Hepatocyte (in vitro differentiated cells): ENCODE measurements around the gene COPS4. TPM values are rescaled to one million over a fixed set of nuclear protein-coding genes. Genes with fewer than 3 reads are reported as not detected.
"Not testable (repeated sequence)": the region's sequence is repeated elsewhere in the genome, so short reads cannot be mapped to it uniquely, and the experiment has no call there.

ENCODE experiments used
- DNase-seq: peaks from one replicate; pipeline ENCODE4 v3.0.0-alpha.2; 2016; ENCODE audit warnings: low spot score
- H2AFZ ChIP-seq: fragments of 200-600 bp; sonication (generic); 2 replicates; pipeline ENCODE4 v1.6.0; 2016; ENCODE audit warnings: antibody characterized with exemption, mild to moderate bottlenecking
- H3K27ac ChIP-seq: fragments of 200-600 bp; sonication (generic); 2 replicates; pipeline ENCODE4 v1.5.1; 2016; ENCODE audit warnings: mild to moderate bottlenecking
- H3K27me3 ChIP-seq: fragments of 200-600 bp; sonication (generic); 2 replicates; pipeline ENCODE4 v1.6.1; 2016
- H3K36me3 ChIP-seq: fragments of 200-600 bp; sonication (generic); replicated peaks from 2 replicates; pipeline ENCODE4 v1.5.1; 2016; ENCODE audit warnings: low read depth; ENCODE audit not compliant: insufficient read depth
- H3K4me1 ChIP-seq: fragments of 200-600 bp; sonication (generic); 2 replicates; pipeline ENCODE4 v1.5.1; 2016; ENCODE audit warnings: mild to moderate bottlenecking, moderate library complexity; ENCODE audit not compliant: insufficient read depth
- H3K4me2 ChIP-seq: fragments of 200-600 bp; sonication (generic); 2 replicates; pipeline ENCODE4 v1.6.0; 2016
- H3K4me3 ChIP-seq: fragments of 200-600 bp; sonication (generic); 2 replicates; pipeline ENCODE4 v1.5.1; 2016; ENCODE audit warnings: mild to moderate bottlenecking
- H3K79me2 ChIP-seq: fragments of 200-600 bp; sonication (generic); 2 replicates; pipeline ENCODE4 v1.6.0; 2017; ENCODE audit warnings: mild to moderate bottlenecking
- H3K9me2 ChIP-seq: fragments of 200-600 bp; sonication (generic); replicated peaks from 2 replicates; pipeline ENCODE4 v1.6.0; 2017; ENCODE audit warnings: mild to moderate bottlenecking; ENCODE audit not compliant: insufficient read depth
- H3K9me3 ChIP-seq: fragments of 200-600 bp; sonication (generic); 2 replicates; pipeline ENCODE4 v1.5.1; 2016; ENCODE audit warnings: low read depth, mild to moderate bottlenecking
- H4K20me1 ChIP-seq: fragments of 200-600 bp; sonication (generic); 2 replicates; pipeline ENCODE4 v1.6.0; 2016; ENCODE audit warnings: mild to moderate bottlenecking; ENCODE audit not compliant: insufficient read depth, poor library complexity, severe bottlenecking
- CTCF ChIP-seq: fragments of 200-600 bp; sonication (generic); IDR thresholded peaks from 2 replicates; pipeline ENCODE4 v1.5.1; 2016; ENCODE audit warnings: antibody characterized with exemption, mild to moderate bottlenecking; ENCODE audit not compliant: poor library complexity
- EZH2 ChIP-seq: fragments of 200-600 bp; sonication (generic); IDR thresholded peaks from 2 replicates; pipeline ENCODE4 v1.6.1; 2016; ENCODE audit warnings: antibody characterized with exemption, mild to moderate bottlenecking, borderline replicate concordance
- EZH2phosphoT487 ChIP-seq: fragments of 200-600 bp; sonication (generic); IDR thresholded peaks from one replicate; pipeline ENCODE4 v1.6.1; 2018; ENCODE audit warnings: antibody characterized with exemption, mild to moderate bottlenecking, low read depth, moderate library complexity; ENCODE audit not compliant: unreplicated experiment, severe bottlenecking
- WGBS: methylation state at CpG from one replicate; pipeline ENCODE4 v1.1.6; 2016; ENCODE audit warnings: low lambda C conversion rate; ENCODE audit errors: missing lambda C conversion rate; 5-methylcytosine and 5-hydroxymethylcytosine counted together
- polyA plus RNA-seq: library from polyadenylated mRNA; unstranded; fragments of >200 nt; fragmentation: Nextera tagmentation; extraction: Ambion mirVana; gene quantifications from 2 replicates; pipeline ENCODE4 v1.2.1, GENCODE V29; 2016
- total RNA-seq: library from RNA; depleted of rRNA; stranded (reverse); fragments of >200 nt; gene quantifications from 2 replicates; pipeline ENCODE4 v1.2.3, GENCODE V29; 2014

Gene COPS4
- total and polyA plus RNA-seq, 2 experiments from 2014 or later = 45.2 to 56.7 TPM

GRCh38 chr4:83028976-83029375 is 6.0 kb upstream of the COPS4 start:
- H3K36me3 ChIP-seq = no peaks in the 10 kb centered on the region
- no peak overlapping the region for H3K4me2 ChIP-seq
- DNase-seq = no peak
- WGBS = 60% methylated on average over 3 of the region's 3 CpGs
- TF ChIP-seq EZH2phosphoT487 (no peak), EZH2 (no peak), CTCF (no peak)
- H3K27me3 ChIP-seq = no peaks in the 10 kb centered on the region
- H3K4me1 ChIP-seq = no peaks in the 10 kb centered on the region
- H3K9me3 ChIP-seq = no peaks in the 10 kb centered on the region
- H3K4me3 ChIP-seq = no peak overlapping the region
- H3K79me2 ChIP-seq = no peaks in the 10 kb centered on the region
- H3K27ac ChIP-seq = no peak overlapping the region
- H3K9me2 ChIP-seq = no peaks in the 10 kb centered on the region
- no peaks in the 10 kb centered on the region for H4K20me1 ChIP-seq
- no peak overlapping the region for H2AFZ ChIP-seq

- no peaks in the 10 kb centered on the region for H3K36me3 ChIP-seq
- no peak overlapping the region for H2AFZ ChIP-seq
- H3K9me2 ChIP-seq = no peaks in the 10 kb centered on the region
- no peaks in the 10 kb centered on the region for H3K4me1 ChIP-seq
- H3K79me2 ChIP-seq = no peaks in the 10 kb centered on the region
- no peak overlapping the region for H3K27ac ChIP-seq
- 77% methylated on average over 1 of the region's 1 CpG for WGBS
- no peaks in the 10 kb centered on the region for H3K27me3 ChIP-seq
- TF ChIP-seq EZH2 (no peak), CTCF (no peak), EZH2phosphoT487 (no peak)
- no peak for DNase-seq
- no peaks in the 10 kb centered on the region for H3K9me3 ChIP-seq
- H3K4me3 ChIP-seq = no peak overlapping the region
- no peaks in the 10 kb centered on the region for H4K20me1 ChIP-seq
- no peak overlapping the region for H3K4me2 ChIP-seq
Observed at GRCh38 chr4:83029688-83030087, 5.3 kb upstream of the COPS4 start.

DNA sequence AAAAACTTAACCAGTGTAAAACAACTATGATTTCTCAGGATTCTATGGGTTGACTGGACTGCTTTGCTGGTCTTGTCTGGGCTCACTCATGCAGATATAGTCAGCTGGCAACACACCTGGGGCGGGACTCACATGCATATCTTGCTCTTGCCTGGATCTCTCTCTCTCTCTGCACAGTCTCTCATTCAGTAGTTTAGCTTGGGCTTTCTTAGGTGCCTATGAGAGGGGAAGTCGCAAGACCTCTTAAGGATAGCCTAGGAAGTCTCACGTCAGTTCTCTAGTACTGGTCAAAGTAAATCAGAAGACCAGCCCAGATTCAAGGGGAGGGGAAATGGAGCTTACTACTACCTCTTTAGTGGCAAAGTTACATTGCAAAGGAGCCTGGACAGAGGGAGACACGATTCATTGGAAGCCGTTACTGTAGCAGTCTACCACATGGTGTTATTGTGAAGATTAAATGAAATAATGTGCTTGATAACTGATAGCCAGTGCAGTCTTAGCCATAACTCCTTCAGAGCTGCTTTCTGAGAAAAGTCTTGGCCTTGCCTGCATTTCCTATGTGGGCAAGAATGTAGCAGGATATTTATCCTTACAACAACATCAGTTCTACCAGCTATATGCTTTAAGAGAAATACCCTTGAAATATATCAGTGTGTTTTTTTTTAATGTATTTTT is 2.1 kb downstream of the COPS4 start:
- H3K4me1 ChIP-seq = peaks cover 6% of the 10 kb centered on the region
- H3K79me2 ChIP-seq = peaks cover 67% of the 10 kb centered on the region
- no peak overlapping the region for H3K27ac ChIP-seq
- H3K36me3 ChIP-seq = no peaks in the 10 kb centered on the region
- H3K4me2 ChIP-seq = peak overlapping the region; percentile 90
- H3K9me3 ChIP-seq = no peaks in the 10 kb centered on the region
- WGBS = 93% methylated on average over 5 of the region's 5 CpGs
- no peak overlapping the region for H3K4me3 ChIP-seq
- no peak for DNase-seq
- no peaks in the 10 kb centered on the region for H3K9me2 ChIP-seq
- peaks cover 5% of the 10 kb centered on the region for H4K20me1 ChIP-seq
- H3K27me3 ChIP-seq = no peaks in the 10 kb centered on the region
- TF ChIP-seq CTCF (no peak), EZH2 (no peak), EZH2phosphoT487 (no peak)
- H2AFZ ChIP-seq = no peak overlapping the region

- H2AFZ ChIP-seq = no peak overlapping the region
- H3K36me3 ChIP-seq = no peaks in the 10 kb centered on the region
- no peaks in the 10 kb centered on the region for H3K27me3 ChIP-seq
- DNase-seq = no peak
- 85% methylated on average over 3 of the region's 3 CpGs for WGBS
- no peak overlapping the region for H3K27ac ChIP-seq
- H3K4me2 ChIP-seq = no peak overlapping the region
- no peaks in the 10 kb centered on the region for H3K9me3 ChIP-seq
- H3K4me3 ChIP-seq = no peak overlapping the region
- H3K4me1 ChIP-seq = peaks cover 6% of the 10 kb centered on the region
- H3K9me2 ChIP-seq = no peaks in the 10 kb centered on the region
- H4K20me1 ChIP-seq = peaks cover 9% of the 10 kb centered on the region
- peaks cover 95% of the 10 kb centered on the region for H3K79me2 ChIP-seq
- no peak for TF ChIP-seq EZH2
- TF ChIP-seq CTCF = no peak
- TF ChIP-seq EZH2phosphoT487 = no peak
Observed at GRCh38 chr4:83040269-83040668, 5.3 kb downstream of the COPS4 start.

DNA sequence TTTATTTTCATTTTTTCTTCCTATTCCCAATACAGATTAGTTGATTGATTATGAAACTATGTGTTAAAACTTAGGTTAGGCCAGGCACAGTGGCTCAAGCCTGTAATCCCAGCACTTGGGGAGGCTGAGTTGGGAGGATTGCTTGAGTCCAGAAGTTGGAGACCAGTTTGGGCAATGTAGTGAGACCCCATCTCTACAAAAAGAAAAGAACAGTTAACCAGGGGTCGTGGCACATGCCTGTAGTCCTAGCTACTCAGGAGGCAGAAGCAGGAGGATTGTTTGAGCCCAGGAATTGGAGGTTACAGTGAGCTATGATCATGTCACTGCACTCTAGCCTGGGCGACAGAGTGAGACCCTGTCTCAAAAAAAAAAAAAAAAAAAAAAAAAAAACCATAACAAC is 8.2 kb downstream of the COPS4 start:
- H3K9me3 ChIP-seq, H3K36me3 ChIP-seq, DNase-seq, H3K27ac ChIP-seq, H3K4me2 ChIP-seq, H3K4me1 ChIP-seq, H2AFZ ChIP-seq, H3K4me3 ChIP-seq, H3K9me2 ChIP-seq, H3K27me3 ChIP-seq, H4K20me1 ChIP-seq: not testable (repeated sequence)
- WGBS = 96% methylated on average over 2 of the region's 2 CpGs
- H3K79me2 ChIP-seq = peaks cover 75% of the 10 kb centered on the region
